Gastroesophageal sphincter (tissue), 4 donors: ENCODE measurements around the gene ZFR. TPM values are rescaled to one million over a fixed set of nuclear protein-coding genes. Genes with fewer than 3 reads are reported as not detected.
A peak's percentile ranks its signal among the peaks of the same experiment; 100 is the strongest.

ENCODE experiments used
- ATAC-seq: fragments of 150-250 bp; one replicate; pipeline ENCODE4 v1.9.1; 2016; ENCODE audit warnings: mild to moderate bottlenecking, moderate library complexity
- H3K27ac ChIP-seq, 4 donors: fragments of 200-600 bp; sonication (generic) in 3 of 4; 1 replicate in 3 of 4; 2 replicates in 1 of 4; pipeline ENCODE4 v1.5.1; 2016 to 2019
- H3K27me3 ChIP-seq: fragments of 200-600 bp; sonication (generic); one replicate; pipeline ENCODE4 v1.5.1; 2019
- H3K36me3 ChIP-seq, 2 donors: fragments of 200-600 bp; sonication (generic); one replicate each; pipeline ENCODE4 v1.5.1; 2019; ENCODE audit warnings: control low read depth in 1 of 2
- H3K4me1 ChIP-seq, 3 donors: fragments of 200-600 bp; sonication (generic); 1 replicate in 2 of 3; 2 replicates in 1 of 3; pipeline ENCODE4 v1.5.1; 2016 to 2019; ENCODE audit warnings: control low read depth in 2 of 3
- H3K4me3 ChIP-seq, 2 donors: fragments of 200-600 bp; sonication (generic); one replicate each; pipeline ENCODE4 v1.5.1; 2019; ENCODE audit warnings: mild to moderate bottlenecking in 1 of 2, moderate library complexity in 1 of 2
- H3K9me3 ChIP-seq, 3 donors: fragments of 200-600 bp; sonication (generic); one replicate each; pipeline ENCODE4 v1.5.1; 2017 to 2019; ENCODE audit warnings: control low read depth in 2 of 3
- EP300 ChIP-seq: sonication (generic); formaldehyde crosslinking; IDR thresholded peaks from one replicate; pipeline ENCODE4 v1.6.1; 2017; ENCODE audit warnings: antibody characterized with exemption, mild to moderate bottlenecking
- POLR2A ChIP-seq, 2 donors: fragments of 450-650 bp; IDR thresholded peaks; one replicate each; pipeline ENCODE4 v1.6.1; 2017; ENCODE audit warnings: antibody characterized with exemption in 2 of 2, mild to moderate bottlenecking in 2 of 2, moderate library complexity in 1 of 2
- POLR2AphosphoS5 ChIP-seq: sonication (generic); formaldehyde crosslinking; IDR thresholded peaks from one replicate; pipeline ENCODE4 v1.6.1; 2017; ENCODE audit warnings: antibody characterized with exemption
- WGBS, 2 donors: methylation state at CpG; one replicate each; pipeline ENCODE4 v1.1.5; 2018; ENCODE audit warnings: low coverage in 1 of 2; 5-methylcytosine and 5-hydroxymethylcytosine counted together
- total RNA-seq, 4 donors: library from RNA; depleted of rRNA; stranded (reverse); fragments of >200 nt; gene quantifications; one replicate each; pipeline ENCODE4 v1.1.0, GENCODE V29; 2016
- TF ChIP-seq, protein P1 (sequence below), 4 experiments: fragments of 200-600 bp in 2 of 4; fragments of 450-650 bp in 2 of 4; sonication (generic) in 1 of 4; IDR thresholded peaks; one replicate each; pipeline ENCODE4 v1.5.1; 2017 to 2019; ENCODE audit warnings: antibody characterized with exemption in 4 of 4, mild to moderate bottlenecking in 2 of 4, moderate library complexity in 2 of 4

The ZFR gene
- 100 to 1,000 TPM in 2 of 4 donors, 10 to 100 TPM in 2; 92.9 to 108 (median 100) TPM for total RNA-seq

DNA sequence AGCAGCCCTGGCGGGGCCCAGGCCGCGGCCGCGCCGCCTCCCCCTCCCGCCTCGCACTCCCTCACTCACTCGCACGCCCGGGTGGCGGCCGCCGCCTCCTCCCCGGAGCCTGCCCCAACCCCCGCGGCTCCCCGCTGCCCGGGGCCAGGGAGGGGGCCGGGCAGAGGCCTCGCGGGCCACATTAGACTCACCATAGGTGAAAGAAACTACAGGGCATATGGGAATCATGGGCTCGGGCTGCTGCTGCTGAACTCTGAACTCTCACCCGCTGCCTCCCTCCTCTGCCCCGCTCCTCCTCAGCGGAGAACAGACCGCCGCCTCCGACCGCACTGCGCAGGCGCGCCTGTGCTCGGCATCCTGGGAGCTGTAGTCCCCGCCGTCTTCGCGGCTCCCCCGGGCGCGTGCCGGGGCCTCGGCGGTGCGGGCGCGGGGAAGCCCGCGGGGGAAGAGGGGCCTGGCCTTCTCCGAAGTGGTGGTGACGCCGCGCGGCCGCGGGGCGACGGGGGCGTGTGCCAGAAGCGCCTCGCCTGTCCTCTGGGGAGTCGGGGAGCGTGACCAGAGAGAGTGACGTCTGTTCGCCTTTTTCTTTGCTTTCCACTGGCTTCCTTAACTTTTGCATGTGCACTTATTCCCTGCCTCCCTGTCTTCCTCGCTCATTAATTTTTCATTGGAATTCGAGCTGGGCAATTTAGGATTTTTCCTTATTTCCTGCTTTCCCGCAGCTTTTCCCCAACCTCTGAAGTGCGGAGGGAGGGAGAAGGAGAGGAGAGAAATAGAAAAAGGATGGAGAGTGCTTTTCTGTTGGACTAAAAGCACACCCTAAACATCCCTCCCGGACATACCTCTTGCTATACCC, at the start of gene ZFR:
Gene ZFR, minus strand, starts transcription at position 310 of the 856 bp plus-strand sequence. Its CDS starts 82 bp downstream, at position 228.
- Histone ChIP-seq H3K9me3 (no peaks in the 10 kb centered on the region), H3K27ac (peak within 1 kb of the TSS; percentile 86 to 98 (median 96)), H3K36me3 (no peaks in the 10 kb centered on the region), H3K27me3 (no peaks in the 10 kb centered on the region), H3K4me3 (peak within 1 kb of the TSS; percentile 87 to 99), H3K4me1 (peaks cover 0 to 47% (median 0%) of the 10 kb centered on the region in 3 donors)
- ATAC-seq: peak; percentile 98
- 10 to 27% methylated on average over 2 to 10 of the region's 70 CpGs for WGBS, 2 donors
- TF ChIP-seq EP300: no peak
- TF ChIP-seq POLR2AphosphoS5: peak; percentile 79
- TF ChIP-seq, protein P1, sequence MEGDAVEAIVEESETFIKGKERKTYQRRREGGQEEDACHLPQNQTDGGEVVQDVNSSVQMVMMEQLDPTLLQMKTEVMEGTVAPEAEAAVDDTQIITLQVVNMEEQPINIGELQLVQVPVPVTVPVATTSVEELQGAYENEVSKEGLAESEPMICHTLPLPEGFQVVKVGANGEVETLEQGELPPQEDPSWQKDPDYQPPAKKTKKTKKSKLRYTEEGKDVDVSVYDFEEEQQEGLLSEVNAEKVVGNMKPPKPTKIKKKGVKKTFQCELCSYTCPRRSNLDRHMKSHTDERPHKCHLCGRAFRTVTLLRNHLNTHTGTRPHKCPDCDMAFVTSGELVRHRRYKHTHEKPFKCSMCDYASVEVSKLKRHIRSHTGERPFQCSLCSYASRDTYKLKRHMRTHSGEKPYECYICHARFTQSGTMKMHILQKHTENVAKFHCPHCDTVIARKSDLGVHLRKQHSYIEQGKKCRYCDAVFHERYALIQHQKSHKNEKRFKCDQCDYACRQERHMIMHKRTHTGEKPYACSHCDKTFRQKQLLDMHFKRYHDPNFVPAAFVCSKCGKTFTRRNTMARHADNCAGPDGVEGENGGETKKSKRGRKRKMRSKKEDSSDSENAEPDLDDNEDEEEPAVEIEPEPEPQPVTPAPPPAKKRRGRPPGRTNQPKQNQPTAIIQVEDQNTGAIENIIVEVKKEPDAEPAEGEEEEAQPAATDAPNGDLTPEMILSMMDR (IDR thresholded peaks at IDR 0.05): no peak
- TF ChIP-seq POLR2A (IDR thresholded peaks at IDR 0.05): peak; percentile 46 to 60

DNA sequence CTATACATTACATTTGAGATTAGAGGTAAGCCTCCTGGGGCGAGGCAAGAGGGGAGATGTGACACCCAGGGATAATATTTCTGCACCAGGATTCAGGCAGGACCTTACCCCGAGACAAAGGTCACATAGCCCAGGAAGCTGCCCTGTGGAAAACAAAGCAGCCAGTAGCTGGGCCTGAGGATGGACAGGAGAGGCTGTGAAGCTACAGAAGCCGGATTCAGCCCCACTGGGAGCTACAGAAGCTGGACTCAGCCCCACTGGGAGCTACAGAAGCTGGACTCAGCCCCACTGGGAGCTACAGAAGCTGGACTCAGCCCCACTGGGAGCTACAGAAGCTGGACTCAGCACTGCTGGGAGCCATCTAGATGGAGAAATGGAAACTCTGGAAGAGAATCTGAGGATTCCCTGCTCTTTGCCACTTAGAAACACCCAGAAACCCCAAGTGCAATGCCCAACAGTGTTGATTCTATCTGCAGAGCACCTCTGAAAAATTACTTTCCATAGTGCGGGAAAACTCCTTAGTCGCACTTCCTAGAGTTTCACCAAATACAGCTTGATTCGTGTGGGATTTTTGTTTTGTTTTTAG, 46.5 kb upstream of the ZFR start:
- ATAC-seq: no peak
- Histone ChIP-seq H3K9me3 (no peaks in the 10 kb centered on the region), H3K4me3 (no peak overlapping the region), H3K27ac (no peak overlapping the region), H3K36me3 (no peaks in the 10 kb centered on the region), H3K4me1 (peaks cover 0 to 11% (median 0%) of the 10 kb centered on the region in 3 donors), H3K27me3 (no peaks in the 10 kb centered on the region)
- 60 to 78% methylated on average over 1 to 4 of the region's 6 CpGs for WGBS, 2 donors
- TF ChIP-seq, protein P1 (IDR thresholded peaks at IDR 0.05): no peak
- no peak for TF ChIP-seq POLR2AphosphoS5
- no peak for TF ChIP-seq POLR2A (IDR thresholded peaks at IDR 0.05)
- no peak for TF ChIP-seq EP300

DNA sequence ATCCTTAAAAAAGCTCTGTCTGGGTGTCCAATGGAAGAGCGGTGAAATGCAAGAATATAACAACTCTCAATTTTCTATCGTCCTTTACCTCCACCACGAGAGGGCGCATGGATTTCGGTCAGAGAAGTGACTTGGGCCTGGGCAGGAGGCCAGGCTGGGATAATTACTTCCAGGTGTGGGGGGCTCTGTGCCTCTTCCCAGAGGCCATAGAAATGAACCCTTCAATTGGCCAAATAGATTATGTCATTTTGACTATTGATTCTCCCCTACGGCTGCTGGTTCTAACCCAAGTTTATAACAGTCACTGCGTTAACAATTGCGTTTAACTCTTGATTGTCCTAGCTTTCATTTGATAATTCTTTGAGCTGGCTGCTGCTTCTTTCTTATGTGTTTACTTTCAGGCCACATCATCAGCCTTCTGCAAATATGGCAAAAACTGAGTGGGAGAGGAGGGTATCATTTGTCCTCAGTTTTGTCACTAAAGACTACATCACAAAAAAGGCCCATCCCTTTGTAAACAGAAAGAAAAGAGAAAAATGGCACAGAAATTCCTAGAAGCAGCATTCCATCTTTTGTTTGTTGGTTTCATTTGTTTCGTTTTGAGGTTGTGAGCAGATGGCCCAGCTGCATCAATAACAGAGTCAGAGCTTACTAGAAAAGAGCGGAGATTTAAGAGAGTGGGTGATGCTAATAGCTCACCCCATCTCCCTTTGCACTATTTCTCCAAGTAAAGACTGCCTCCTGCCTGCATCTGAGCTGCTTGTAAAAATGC, 45.4 kb upstream of the ZFR start:
- peaks cover 0 to 11% (median 0%) of the 10 kb centered on the region in 3 donors for H3K4me1 ChIP-seq
- H3K27me3 ChIP-seq: no peaks in the 10 kb centered on the region
- TF ChIP-seq POLR2AphosphoS5: peak; percentile 75
- TF ChIP-seq, protein P1 (IDR thresholded peaks at IDR 0.05): peak in 3 of 4 experiments; percentile 81 to 82 (median 82)
- TF ChIP-seq EP300: no peak
- TF ChIP-seq POLR2A (IDR thresholded peaks at IDR 0.05): no peak
- WGBS, 2 donors: 20% methylated on average over 5 to 10 of the region's 10 CpGs
- peak; percentile 63 for ATAC-seq
- no peak overlapping the region for H3K27ac ChIP-seq
- H3K4me3 ChIP-seq: no peak overlapping the region
- no peaks in the 10 kb centered on the region for H3K9me3 ChIP-seq
- no peaks in the 10 kb centered on the region for H3K36me3 ChIP-seq

DNA sequence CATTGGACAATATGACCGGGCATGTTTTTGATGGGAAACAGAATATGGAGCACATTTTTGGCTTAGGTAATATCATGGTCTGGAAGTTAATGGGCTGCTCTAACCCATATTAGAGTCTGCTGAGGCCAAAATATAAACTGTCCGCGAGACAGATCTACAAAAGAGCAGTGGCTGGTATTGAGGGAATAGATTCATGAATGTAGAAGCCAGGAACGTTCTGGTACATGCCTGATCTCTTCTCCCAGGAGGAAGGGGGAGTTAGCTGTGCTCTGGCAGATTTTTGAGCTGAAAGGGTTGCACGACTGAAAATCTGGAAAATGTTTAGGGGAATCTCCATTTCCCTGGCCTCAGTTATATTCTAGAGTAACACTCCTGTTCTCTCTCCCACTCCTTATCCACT, 42.9 kb upstream of the ZFR start:
- no peak for ATAC-seq
- Histone ChIP-seq H3K9me3 (no peaks in the 10 kb centered on the region), H3K36me3 (no peaks in the 10 kb centered on the region), H3K4me3 (no peak overlapping the region), H3K27me3 (no peaks in the 10 kb centered on the region), H3K4me1 (peaks cover 0 to 11% (median 0%) of the 10 kb centered on the region in 3 donors), H3K27ac (no peak overlapping the region)
- TF ChIP-seq, protein P1 (IDR thresholded peaks at IDR 0.05): no peak
- TF ChIP-seq EP300 (no peak), POLR2AphosphoS5 (no peak), POLR2A (IDR thresholded peaks at IDR 0.05) (no peak)
- WGBS, 2 donors: 60 to 70% methylated on average over 4 to 5 of the region's 5 CpGs
